ENCODE data around the gene BMAL1. TPM values are rescaled to one million over a fixed set of nuclear protein-coding genes. Genes with fewer than 3 reads are reported as not detected.

Gene BMAL1
- total RNA-seq, 1 experiment from 2014 or later: 10.9 TPM

DNA sequence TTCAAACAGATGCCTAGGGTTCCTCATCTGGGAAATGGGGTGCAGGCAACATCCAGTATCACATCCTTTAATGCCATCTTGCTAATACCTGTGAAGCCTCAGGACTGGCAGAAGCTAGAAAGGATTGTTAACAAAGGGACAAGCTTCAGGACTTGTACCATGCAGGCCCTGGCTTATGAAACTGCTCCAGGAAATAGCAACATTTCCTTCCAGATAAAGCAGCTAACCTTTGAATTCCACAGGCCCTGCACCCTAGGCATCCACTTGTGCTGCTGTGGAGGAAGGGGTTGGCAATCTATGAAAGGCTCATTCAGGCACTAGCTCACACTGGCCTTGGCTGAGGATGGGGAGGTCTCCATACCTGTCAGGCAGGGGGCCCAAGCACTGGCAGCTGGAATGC, 98.2 kb downstream of the BMAL1 start:
- Histone ChIP-seq H3K36me3 (ENCODE audit: low read depth, low read length) (no peaks in the 10 kb centered on the region), H3K27ac (ENCODE audit: low read length) (no peak overlapping the region), H3K4me2 (ENCODE audit: low read length) (no peak overlapping the region), H3F3A (ENCODE audit: low read length, unreplicated experiment) (no peaks in the 10 kb centered on the region), H3K27me3 (ENCODE audit: low read length) (no peaks in the 10 kb centered on the region), H3K4me1 (ENCODE audit: insufficient read depth, low read length) (no peaks in the 10 kb centered on the region), H3K4me3 (ENCODE audit: low read length) (no peak overlapping the region), H2AFZ (ENCODE audit: low read length) (no peak overlapping the region), H4K20me1 (ENCODE audit: low read length) (no peaks in the 10 kb centered on the region), H3K9ac (ENCODE audit: low read length) (no peak overlapping the region), H3K9me3 (ENCODE audit: low read length) (no peaks in the 10 kb centered on the region), H3K9me2 (replicated peaks; ENCODE audit: low read length) (no peaks in the 10 kb centered on the region), H3K79me2 (ENCODE audit: low read length) (no peaks in the 10 kb centered on the region)
- TF ChIP-seq, protein P1, sequence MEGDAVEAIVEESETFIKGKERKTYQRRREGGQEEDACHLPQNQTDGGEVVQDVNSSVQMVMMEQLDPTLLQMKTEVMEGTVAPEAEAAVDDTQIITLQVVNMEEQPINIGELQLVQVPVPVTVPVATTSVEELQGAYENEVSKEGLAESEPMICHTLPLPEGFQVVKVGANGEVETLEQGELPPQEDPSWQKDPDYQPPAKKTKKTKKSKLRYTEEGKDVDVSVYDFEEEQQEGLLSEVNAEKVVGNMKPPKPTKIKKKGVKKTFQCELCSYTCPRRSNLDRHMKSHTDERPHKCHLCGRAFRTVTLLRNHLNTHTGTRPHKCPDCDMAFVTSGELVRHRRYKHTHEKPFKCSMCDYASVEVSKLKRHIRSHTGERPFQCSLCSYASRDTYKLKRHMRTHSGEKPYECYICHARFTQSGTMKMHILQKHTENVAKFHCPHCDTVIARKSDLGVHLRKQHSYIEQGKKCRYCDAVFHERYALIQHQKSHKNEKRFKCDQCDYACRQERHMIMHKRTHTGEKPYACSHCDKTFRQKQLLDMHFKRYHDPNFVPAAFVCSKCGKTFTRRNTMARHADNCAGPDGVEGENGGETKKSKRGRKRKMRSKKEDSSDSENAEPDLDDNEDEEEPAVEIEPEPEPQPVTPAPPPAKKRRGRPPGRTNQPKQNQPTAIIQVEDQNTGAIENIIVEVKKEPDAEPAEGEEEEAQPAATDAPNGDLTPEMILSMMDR (conservative IDR thresholded peaks at IDR 0.05; ENCODE audit: low read depth, low read length): no peak
- no peak for TF ChIP-seq EZH2 (IDR thresholded peaks at IDR 0.05; ENCODE audit: low read length, unreplicated experiment)
- no peak for TF ChIP-seq EZH2phosphoT487 (IDR thresholded peaks at IDR 0.05; ENCODE audit: borderline replicate concordance, low read length)
- DNase-seq (no peak), ATAC-seq (no peak)
- CTCF ChIA-PET: no interaction called here
- BruUV-seq (replicated peaks): no TSS peak
- intact Hi-C loops (cut with micrococcal nuclease): no loop called here
- POLR2A ChIA-PET (ENCODE audit: unreplicated experiment): no interaction called here

DNA sequence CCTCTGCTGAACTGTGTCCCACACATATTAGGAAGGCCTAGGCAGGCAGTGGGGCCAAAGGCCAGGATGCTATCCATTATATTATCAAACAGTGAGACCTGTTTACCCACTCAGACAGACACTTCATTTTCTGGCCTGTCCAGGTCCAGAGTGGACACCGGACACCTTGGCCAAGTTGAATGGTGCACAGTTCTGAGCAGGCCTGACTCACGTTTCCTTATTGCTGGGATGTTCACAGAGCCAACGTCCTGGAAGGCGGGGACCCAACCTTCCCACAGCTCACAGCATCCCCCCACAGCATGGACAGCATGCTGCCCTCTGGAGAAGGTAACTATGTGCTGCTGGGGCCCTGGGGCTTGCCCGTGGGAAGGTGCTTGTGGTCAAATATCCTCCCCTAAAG, 98.8 kb downstream of the BMAL1 start:
- ATAC-seq: 0 out of 2 replicates have a peak, but pooled peaks have one; percentile 15
- Histone ChIP-seq H2AFZ (ENCODE audit: low read length) (no peak overlapping the region), H3K79me2 (ENCODE audit: low read length) (no peaks in the 10 kb centered on the region), H3K27ac (ENCODE audit: low read length) (no peak overlapping the region), H3K9me3 (ENCODE audit: low read length) (no peaks in the 10 kb centered on the region), H3K4me1 (ENCODE audit: insufficient read depth, low read length) (no peaks in the 10 kb centered on the region), H3K9me2 (replicated peaks; ENCODE audit: low read length) (no peaks in the 10 kb centered on the region), H3K27me3 (ENCODE audit: low read length) (no peaks in the 10 kb centered on the region), H3F3A (ENCODE audit: low read length, unreplicated experiment) (no peaks in the 10 kb centered on the region), H3K4me2 (ENCODE audit: low read length) (no peak overlapping the region), H4K20me1 (ENCODE audit: low read length) (no peaks in the 10 kb centered on the region), H3K9ac (ENCODE audit: low read length) (no peak overlapping the region), H3K36me3 (ENCODE audit: low read depth, low read length) (no peaks in the 10 kb centered on the region), H3K4me3 (ENCODE audit: low read length) (no peak overlapping the region)
- CTCF ChIA-PET: no interaction called here
- POLR2A ChIA-PET (ENCODE audit: unreplicated experiment): no interaction called here
- no peak for DNase-seq
- no TSS peak for BruUV-seq (replicated peaks)
- intact Hi-C loops (cut with micrococcal nuclease): no loop called here
- TF ChIP-seq EZH2 (IDR thresholded peaks at IDR 0.05; ENCODE audit: low read length, unreplicated experiment): no peak
- TF ChIP-seq EZH2phosphoT487 (IDR thresholded peaks at IDR 0.05; ENCODE audit: borderline replicate concordance, low read length): no peak
- TF ChIP-seq, protein P1 (conservative IDR thresholded peaks at IDR 0.05; ENCODE audit: low read depth, low read length): no peak

DNA sequence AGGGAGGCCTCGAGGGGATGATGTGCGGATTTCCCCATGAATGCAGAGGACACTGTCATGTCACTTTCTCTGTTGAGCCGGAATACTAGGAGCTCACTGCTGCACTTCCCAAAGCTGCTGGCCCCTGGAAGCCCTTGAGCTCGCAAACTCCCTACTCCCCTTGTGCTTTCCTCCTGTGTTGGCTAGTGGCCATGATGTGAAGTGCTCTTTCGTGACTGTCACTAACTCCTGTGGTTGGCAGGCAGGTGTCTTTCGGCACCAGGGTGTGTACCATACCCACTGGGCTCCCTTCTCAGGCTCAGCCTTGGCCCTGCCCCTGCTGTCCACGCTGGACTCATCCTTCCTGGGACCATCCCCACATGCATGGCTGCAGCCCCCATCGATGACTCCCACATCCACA, 99.2 kb downstream of the BMAL1 start:
- TF ChIP-seq EZH2phosphoT487 (IDR thresholded peaks at IDR 0.05; ENCODE audit: borderline replicate concordance, low read length) (no peak), EZH2 (IDR thresholded peaks at IDR 0.05; ENCODE audit: low read length, unreplicated experiment) (no peak)
- TF ChIP-seq, protein P1 (conservative IDR thresholded peaks at IDR 0.05; ENCODE audit: low read depth, low read length): no peak
- Histone ChIP-seq H3K4me2 (ENCODE audit: low read length) (no peak overlapping the region), H3K4me1 (ENCODE audit: insufficient read depth, low read length) (no peaks in the 10 kb centered on the region), H3K4me3 (ENCODE audit: low read length) (no peak overlapping the region), H3F3A (ENCODE audit: low read length, unreplicated experiment) (no peaks in the 10 kb centered on the region), H3K9me3 (ENCODE audit: low read length) (no peaks in the 10 kb centered on the region), H3K36me3 (ENCODE audit: low read depth, low read length) (no peaks in the 10 kb centered on the region), H3K9me2 (replicated peaks; ENCODE audit: low read length) (no peaks in the 10 kb centered on the region), H3K9ac (ENCODE audit: low read length) (no peak overlapping the region), H2AFZ (ENCODE audit: low read length) (no peak overlapping the region), H3K27ac (ENCODE audit: low read length) (no peak overlapping the region), H3K79me2 (ENCODE audit: low read length) (no peaks in the 10 kb centered on the region), H4K20me1 (ENCODE audit: low read length) (no peaks in the 10 kb centered on the region), H3K27me3 (ENCODE audit: low read length) (no peaks in the 10 kb centered on the region)
- ChIA-PET CTCF (no interaction called here), POLR2A (ENCODE audit: unreplicated experiment) (no interaction called here)
- no TSS peak for BruUV-seq (replicated peaks)
- no peak for ATAC-seq
- DNase-seq: no peak
- intact Hi-C loops (cut with micrococcal nuclease): no loop called here
